Heart left ventricle (tissue), 16 donors: ENCODE measurements around the gene SLC1A4. TPM values are rescaled to one million over a fixed set of nuclear protein-coding genes. Genes with fewer than 3 reads are reported as not detected.

Experiments
- ATAC-seq, 4 donors: fragments of 200-7000 bp; cut with Tn5 transposase; one replicate each; pipeline ENCODE4 v1.9.1; 2020 to 2022; ENCODE audit warnings: moderate library complexity in 4 of 4, mild to moderate bottlenecking in 3 of 4, moderate number of reproducible peaks in 1 of 4
- DNase-seq, 5 donors: peaks; one replicate each; pipeline ENCODE4 v3.0.0-alpha.2; 2020
- H3K27ac ChIP-seq, 12 donors: fragments of 200-600 bp; sonication (generic) in 4 of 12; one replicate each; pipeline versions ENCODE4 v1.5.0 to v1.8.0; 2016 to 2022; ENCODE audit warnings: mild to moderate bottlenecking in 2 of 12
- H3K27me3 ChIP-seq, 9 donors: fragments of 200-600 bp; sonication (generic) in 2 of 9; one replicate each; pipeline versions ENCODE4 v1.5.1 to v1.8.0; 2016 to 2022; ENCODE audit warnings: mild to moderate bottlenecking in 3 of 9
- H3K36me3 ChIP-seq, 9 donors: fragments of 200-600 bp; sonication (generic) in 2 of 9; one replicate each; pipeline versions ENCODE4 v1.5.0 to v1.8.0; 2018 to 2022; ENCODE audit warnings: mild to moderate bottlenecking in 2 of 9
- H3K4me1 ChIP-seq, 12 donors: fragments of 200-600 bp; sonication (generic) in 4 of 12; one replicate each; pipeline versions ENCODE4 v1.5.0 to v1.8.0; 2016 to 2022; ENCODE audit warnings: mild to moderate bottlenecking in 3 of 12
- H3K4me3 ChIP-seq, 12 donors: fragments of 200-600 bp; sonication (generic) in 4 of 12; one replicate each; pipeline versions ENCODE4 v1.5.0 to v1.8.0; 2017 to 2022; ENCODE audit warnings: mild to moderate bottlenecking in 9 of 12, moderate library complexity in 4 of 12
- H3K9me3 ChIP-seq, 12 donors: fragments of 200-600 bp; sonication (generic) in 4 of 12; one replicate each; pipeline versions ENCODE4 v1.5.0 to v1.8.0; 2016 to 2022; ENCODE audit warnings: mild to moderate bottlenecking in 1 of 12
- CTCF ChIP-seq, 12 donors: fragments of 200-600 bp; sonication (generic) in 4 of 12; IDR thresholded peaks; one replicate each; pipeline versions ENCODE4 v1.5.0 to v1.8.0; 2018 to 2022; ENCODE audit warnings: antibody characterized with exemption in 12 of 12, mild to moderate bottlenecking in 5 of 12
- POLR2A ChIP-seq, 2 donors: fragments of 450-650 bp; IDR thresholded peaks; one replicate each; pipeline ENCODE4 v1.6.1; 2017; ENCODE audit warnings: antibody characterized with exemption in 2 of 2, mild to moderate bottlenecking in 2 of 2, moderate library complexity in 2 of 2
- WGBS, 4 donors: extraction: QIAGEN DNeasy Blood & Tissue Kit in 2 of 4; methylation state at CpG; one replicate each; pipeline versions ENCODE4 v1.1.5 to v1.1.7; 2013 to 2018; 5-methylcytosine and 5-hydroxymethylcytosine counted together
- intact Hi-C, 10 donors: fragments of 100-400 bp; cut with DNase I; formaldehyde crosslinking; loops; one replicate each; pipeline versions ENCODE4 v1.11.1 to v1.14.2; 2022
- polyA plus RNA-seq, 2 donors: library from polyadenylated mRNA; stranded (reverse); fragments of 200-250 nt; gene quantifications; one replicate each; pipeline ENCODE4 v1.2.3, GENCODE V29; 2013
- total RNA-seq, 9 donors: library from RNA; depleted of rRNA in 2 of 9; stranded (reverse); fragments of >200 nt in 2 of 9; fragmentation: NEBNext Ultra II Directional in 3 of 9; extraction: Animal tissue kit (Norgen Biotek cat#: 25700) in 3 of 9; gene quantifications; one replicate each; pipeline versions ENCODE4 v1.1.0 to v1.2.4, GENCODE V29; 2016 to 2023
- donor health status: ischemic (EF 13 %, LVEDD 7.1; RV severe dilation, severe dysfunction).
- donor health status: healthy with polysubstance abuse.
- donor health status: DM: no; HTN: yes; CAD: no.
- donor health status: DM: no; HTN: no; CAD: no.
- donor health status: ischemic (EF 25% LVEDD 6.9; RV normal size, moderate dysfunction).
- donor health status: ischemic (EF 25% LVEDD 5.7; RV mildly dilated, moderate dysfunction).
- donor health status: healthy.
- donor health status: DM: yes; HTN: yes; CAD: no.
- donor health status: ischemic (EF 35%, LVEDD 5.7; RV mildly dilated, moderate dysfunction).
- donor health status: nonischemic (EF 11% LVEDD 7.7; RV severe dilation, severe dysfunction).
- donor health status: DM: yes; HTN: yes; CAD: no.
- donor health status: PGD.
- donor health status: ischemic (EF 29% LVEDD 5.4; RV normal size, mild dysfunction).
- donor health status: nonischemic (EF 23%, LVEDD 6.1; RV moderate dilation, normal function).

SLC1A4 gene
- total and polyA plus RNA-seq, 11 donors, result 3.0 to 22.4 (median 10.8) TPM

DNA sequence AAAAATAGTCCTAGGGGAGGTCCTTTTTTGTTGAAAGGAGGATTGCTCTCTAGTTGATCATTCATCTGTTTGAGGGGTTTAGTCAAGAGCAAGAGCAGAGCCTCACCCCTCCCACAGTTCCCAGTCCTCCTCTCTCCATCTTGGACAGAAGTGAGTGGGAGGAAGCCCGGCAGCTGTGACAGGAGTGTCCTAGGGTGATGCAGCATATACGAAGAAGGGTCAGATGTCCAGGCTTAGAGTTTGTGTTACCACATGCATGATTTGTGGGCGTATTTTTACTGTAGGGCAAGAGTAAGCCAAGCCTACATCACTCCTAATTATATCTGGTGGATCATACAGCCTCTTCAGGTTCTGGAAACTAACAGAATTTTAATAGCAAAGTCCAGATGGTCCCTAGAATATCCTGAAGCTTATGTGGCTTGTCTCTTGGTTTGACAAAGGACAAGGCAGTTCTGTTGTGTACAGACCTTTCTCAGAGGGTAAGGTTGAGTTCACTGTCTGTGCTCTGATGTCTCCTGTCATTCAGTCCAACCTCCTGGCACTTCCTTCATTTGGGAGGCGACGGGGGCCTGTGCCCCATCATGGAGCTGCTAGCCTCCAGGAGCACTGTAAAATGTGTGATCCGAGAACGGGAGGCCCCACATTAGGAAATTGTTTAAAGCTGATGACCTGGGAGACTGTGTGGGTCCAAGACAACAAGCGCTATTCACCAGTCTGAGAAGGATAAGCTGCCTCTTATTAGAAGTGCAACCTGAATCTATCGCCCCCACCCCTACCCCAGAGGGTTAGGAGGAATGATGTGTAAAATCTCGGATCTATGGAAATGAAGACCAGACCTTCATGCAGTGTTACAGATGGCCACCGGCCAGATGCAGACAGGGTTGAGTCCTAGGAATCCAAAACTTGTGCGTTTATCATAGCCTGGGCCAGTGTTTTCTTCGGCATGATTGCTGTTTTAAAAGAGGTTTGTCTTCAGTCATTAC, 73.9 kb downstream of the SLC1A4 start:
- H3K9me3 ChIP-seq, result no peaks in the 10 kb centered on the region
- TF ChIP-seq POLR2A (IDR thresholded peaks at IDR 0.05) (no peak), CTCF (IDR thresholded peaks at IDR 0.05) (no peak)
- peak overlapping the region in 3 of 12 donors; percentile 7 to 49 (median 19) for H3K27ac ChIP-seq
- H3K4me3 ChIP-seq, result no peak overlapping the region
- H3K4me1 ChIP-seq, result peaks cover 0 to 99% (median 78%) of the 10 kb centered on the region in 12 donors
- DNase-seq, result no peak
- no peaks in the 10 kb centered on the region for H3K36me3 ChIP-seq
- ATAC-seq, result peak in 1 of 4 donors; percentile 26
- H3K27me3 ChIP-seq, result no peaks in the 10 kb centered on the region
- WGBS, 4 donors, result 46 to 73% (median 62%) methylated on average over 13 of the region's 13 CpGs
- intact Hi-C loops, result loop anchor here in 7 of 10 donors (5.0 to 10.0 kb wide), 6 partner anchors 102 to 512 kb away; partner anchors contain the start of genes ACTR2 (in 1 of the 7) and SPRED2 (in 1 of the 7)

DNA sequence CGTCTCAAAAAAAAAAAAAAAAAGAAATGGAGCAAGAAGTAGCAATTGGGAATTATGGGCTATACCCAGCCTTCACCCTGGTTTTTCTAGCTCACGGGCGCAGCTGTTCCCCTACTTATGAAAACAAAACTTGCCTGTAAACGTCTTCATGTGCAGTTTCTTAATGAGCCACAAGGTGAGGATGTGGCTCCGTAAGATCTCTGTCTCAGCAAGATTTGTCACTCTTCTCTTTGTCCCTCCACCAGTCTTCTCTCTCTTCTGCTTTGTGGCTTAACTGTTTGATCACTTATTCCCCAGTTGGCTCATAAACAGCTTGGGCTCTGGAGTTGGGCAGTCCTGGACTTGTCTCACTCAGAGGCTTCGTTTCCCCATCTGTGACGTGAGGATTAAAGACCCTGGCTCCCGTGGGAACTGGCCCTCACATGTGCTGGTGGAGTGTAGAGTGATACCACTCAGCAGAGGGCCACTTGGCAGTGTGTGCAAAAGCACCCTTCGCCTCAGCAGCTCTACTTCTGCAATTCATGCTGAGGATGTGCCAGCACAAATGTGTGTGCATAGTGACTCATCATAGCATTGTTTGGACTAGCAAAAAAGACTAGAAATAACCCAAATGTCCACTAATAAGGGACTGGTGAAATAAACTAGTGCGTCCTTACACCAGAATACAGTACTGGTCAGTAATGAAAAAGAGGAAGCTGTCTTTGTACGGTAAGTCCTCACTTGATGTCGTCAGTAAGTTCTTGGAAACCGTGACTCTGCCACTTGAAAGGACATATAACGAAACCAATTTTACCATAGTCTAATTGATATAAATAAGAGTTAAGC, 75.7 kb downstream of the SLC1A4 start:
- intact Hi-C loops, result loop anchor here in 9 of 10 donors (2.0 to 10.0 kb wide), 12 partner anchors 62 to 510 kb away; partner anchors contain the start of genes RAB1A (in 2 of the 9), ACTR2 (in 1 of the 9) and SPRED2 (in 1 of the 9)
- peak overlapping the region in 11 of 12 donors; percentile 6 to 87 (median 39) for H3K27ac ChIP-seq
- peaks cover 0 to 10% (median 6%) of the 10 kb centered on the region in 9 donors for H3K36me3 ChIP-seq
- DNase-seq (peak in 4 of 5 donors; percentile 45 to 79 (median 66)), ATAC-seq (peak; percentile 78 to 85 (median 82))
- no peak for TF ChIP-seq POLR2A (IDR thresholded peaks at IDR 0.05)
- TF ChIP-seq CTCF (IDR thresholded peaks at IDR 0.05), result peak; percentile 59 to 79 (median 70)
- no peaks in the 10 kb centered on the region for H3K27me3 ChIP-seq
- peaks cover 10 to 99% (median 79%) of the 10 kb centered on the region in 12 donors for H3K4me1 ChIP-seq
- WGBS, 4 donors, result 33 to 42% (median 37%) methylated on average over 14 of the region's 14 CpGs
- H3K9me3 ChIP-seq, result no peaks in the 10 kb centered on the region
- peak overlapping the region in 1 of 12 donors; percentile 12 for H3K4me3 ChIP-seq

DNA sequence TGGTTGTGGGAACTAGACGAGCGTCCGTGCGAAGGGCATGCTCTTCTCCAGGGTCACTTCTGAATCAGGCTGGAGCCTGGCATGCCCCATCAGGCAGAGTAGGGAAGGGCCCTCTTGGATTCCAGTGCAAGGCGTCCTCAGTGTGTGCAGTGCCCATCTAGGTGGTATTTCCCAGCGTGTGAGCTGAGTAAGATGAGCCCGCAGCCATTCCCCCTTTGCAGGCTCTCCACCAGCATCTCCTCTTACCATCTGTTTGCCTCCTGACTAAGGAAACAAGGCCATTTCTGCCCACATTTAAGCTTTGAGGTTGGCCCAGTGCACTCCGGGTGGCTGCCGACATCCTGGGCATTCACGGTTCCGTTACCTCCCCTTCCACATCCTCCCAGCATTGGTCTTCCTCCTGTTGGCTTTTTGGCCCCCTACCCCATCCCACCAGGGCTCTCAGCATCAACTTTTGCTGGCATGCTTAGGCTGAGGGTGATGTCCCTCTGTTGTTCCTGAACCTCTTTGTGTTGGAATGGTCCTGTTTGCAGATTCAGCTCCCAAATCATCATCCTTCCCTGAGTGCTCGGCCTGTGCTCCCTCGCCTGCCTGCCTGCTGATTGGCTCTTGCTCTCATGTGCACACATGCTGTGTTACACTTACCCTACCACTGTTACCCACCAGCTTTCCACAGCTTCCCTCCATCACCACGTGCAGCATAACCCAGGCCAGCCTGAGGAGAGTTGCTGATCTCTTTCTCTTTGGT, 78.8 kb downstream of the SLC1A4 start:
- intact Hi-C loops, result loop anchor here in 9 of 10 donors (2.0 to 10.0 kb wide), 11 partner anchors 59 to 507 kb away; partner anchors contain the start of genes RAB1A (in 2 of the 9) and SPRED2 (in 1 of the 9)
- TF ChIP-seq CTCF (IDR thresholded peaks at IDR 0.05) (no peak), POLR2A (IDR thresholded peaks at IDR 0.05) (no peak)
- Histone ChIP-seq H3K9me3 (no peaks in the 10 kb centered on the region), H3K27ac (peak overlapping the region in 3 of 12 donors; percentile 25 to 66 (median 62)), H3K27me3 (no peaks in the 10 kb centered on the region), H3K4me3 (no peak overlapping the region), H3K4me1 (peaks cover 10 to 90% (median 70%) of the 10 kb centered on the region in 12 donors), H3K36me3 (peaks cover 0 to 41% (median 36%) of the 10 kb centered on the region in 9 donors)
- ATAC-seq (no peak), DNase-seq (no peak)
- 73 to 82% (median 76%) methylated on average over 14 of the region's 14 CpGs for WGBS, 4 donors
